Epithelial cell of alveolus of lung (primary cell): ENCODE measurements around the gene TUNAR. TPM values are rescaled to one million over a fixed set of nuclear protein-coding genes. Genes with fewer than 3 reads are reported as not detected.

Experiments
- total RNA-seq: library from RNA; depleted of rRNA; stranded (reverse); fragments of >200 nt; gene quantifications from 2 replicates; pipeline ENCODE4 v1.2.1, GENCODE V29; 2015

The TUNAR gene
- total RNA-seq: under 0.01 TPM in 1 of 2 replicates, not detected in the other

GRCh38 chr14:95876761-95877538 lies at the start of gene TUNAR:
TSS of gene TUNAR (plus strand) at chr14:95876832.

Other genes starting within 250 kb of the TUNAR start
- not detected in 2 replicates for gene TCL1B, start 190.4 kb upstream of the TUNAR start, total RNA-seq
- not detected in 2 replicates for gene TCL1A, start 162.7 kb upstream of the TUNAR start, total RNA-seq
- 22.0 and 50.3 TPM in 2 replicates for gene C14orf132, start 162.5 kb downstream of the TUNAR start, total RNA-seq